GM23338 (cell line): ENCODE measurements around the gene TRAPPC2B. TPM values are rescaled to one million over a fixed set of nuclear protein-coding genes. Genes with fewer than 3 reads are reported as not detected.

ENCODE experiments used
- ATAC-seq: fragments of 200-7000 bp; cut with Tn5 transposase; 3 replicates; pipeline ENCODE4 v1.9.1; 2020
- DNase-seq: peaks from one replicate; pipeline ENCODE4 v3.0.0-alpha.2; 2015; ENCODE audit warnings: low spot score
- H2AFZ ChIP-seq: fragments of 200-600 bp; sonication (generic); 2 replicates; pipeline ENCODE4 v1.8.0; 2016; ENCODE audit warnings: antibody characterized with exemption, mild to moderate bottlenecking, moderate library complexity
- H3F3A ChIP-seq: fragments of 200-600 bp; sonication (generic); replicated peaks from 2 replicates; pipeline ENCODE4 v1.8.0; 2017; ENCODE audit warnings: antibody characterized with exemption, mixed run types, low read depth
- H3K27ac ChIP-seq: fragments of 200-600 bp; sonication (generic); 2 replicates; pipeline ENCODE4 v1.6.1; 2016; ENCODE audit warnings: low read depth
- H3K27me3 ChIP-seq: fragments of 200-600 bp; sonication (generic); 2 replicates; pipeline ENCODE4 v1.8.0; 2016; ENCODE audit warnings: mild to moderate bottlenecking, mixed run types, moderate library complexity; ENCODE audit not compliant: insufficient read depth
- H3K36me3 ChIP-seq: fragments of 200-600 bp; sonication (generic); 2 replicates; pipeline ENCODE4 v1.8.0; 2016; ENCODE audit warnings: mild to moderate bottlenecking; ENCODE audit not compliant: insufficient read depth
- H3K4me1 ChIP-seq: fragments of 200-600 bp; sonication (generic); 2 replicates; pipeline ENCODE4 v1.8.0; 2016; ENCODE audit warnings: mild to moderate bottlenecking, moderate library complexity; ENCODE audit not compliant: insufficient read depth
- H3K4me2 ChIP-seq: fragments of 200-600 bp; sonication (generic); 2 replicates; pipeline ENCODE4 v1.7.1; 2017; ENCODE audit warnings: mixed run types
- H3K4me3 ChIP-seq: fragments of 200-600 bp; sonication (generic); 2 replicates; pipeline ENCODE4 v1.6.1; 2016; ENCODE audit warnings: mixed run types
- H3K79me2 ChIP-seq: fragments of 200-600 bp; sonication (generic); replicated peaks from 2 replicates; pipeline ENCODE4 v1.8.0; 2017; ENCODE audit warnings: mild to moderate bottlenecking; ENCODE audit not compliant: insufficient read depth
- H3K9me2 ChIP-seq: fragments of 200-600 bp; sonication (generic); 2 replicates; pipeline ENCODE4 v1.8.0; 2017; ENCODE audit not compliant: insufficient read depth
- H4K20me1 ChIP-seq: fragments of 200-600 bp; sonication (generic); replicated peaks from 2 replicates; pipeline ENCODE4 v1.8.0; 2017; ENCODE audit warnings: mild to moderate bottlenecking; ENCODE audit not compliant: insufficient read depth
- H3K27ac Mint-ChIP-seq: 2 replicates; pipeline ENCODE4 v1.8.0; 2020; ENCODE audit warnings: inconsistent platforms, mild to moderate bottlenecking, moderate library complexity, mixed read lengths
- H3K27me3 Mint-ChIP-seq: 3 replicates; pipeline ENCODE4 v1.8.0; 2022; ENCODE audit warnings: low read depth, mild to moderate bottlenecking, moderate library complexity, mixed read lengths, inconsistent platforms; ENCODE audit not compliant: insufficient read depth, poor library complexity
- H3K36me3 Mint-ChIP-seq: 3 replicates; pipeline ENCODE4 v1.8.0; 2021; ENCODE audit warnings: low read depth, mild to moderate bottlenecking, inconsistent platforms, moderate library complexity, mixed read lengths
- H3K4me1 Mint-ChIP-seq: 3 replicates; pipeline ENCODE4 v1.8.0; 2020; ENCODE audit warnings: mild to moderate bottlenecking, inconsistent platforms, mixed read lengths
- H3K4me3 Mint-ChIP-seq: 3 replicates; pipeline ENCODE4 v1.8.0; 2021; ENCODE audit warnings: moderate library complexity, mild to moderate bottlenecking, inconsistent platforms, mixed read lengths
- H3K9me3 Mint-ChIP-seq: 3 replicates; pipeline ENCODE4 v1.8.0; 2020; ENCODE audit warnings: moderate library complexity, mild to moderate bottlenecking, inconsistent platforms, mixed read lengths
- CREB1 ChIP-seq: fragments of 250-450 bp; sonication (Bioruptor Pico); IDR thresholded peaks from 2 replicates; pipeline ENCODE4 v1.5.0; 2020; ENCODE audit warnings: low read depth, mild to moderate bottlenecking, moderate library complexity
- CTCF ChIP-seq, 2 experiments: fragments of 200-600 bp in 1 of 2; sonication (generic) in 1 of 2; conservative IDR thresholded peaks; 2 replicates each; pipeline versions ENCODE4 v1.5.1 to v1.6.1; 2016 to 2017; ENCODE audit warnings: antibody characterized with exemption in 2 of 2, low read depth in 2 of 2, mild to moderate bottlenecking in 2 of 2, moderate library complexity in 1 of 2
- ETS1 ChIP-seq: IDR thresholded peaks from 2 replicates; pipeline ENCODE4 v1.6.1; 2016; ENCODE audit warnings: antibody characterized with exemption
- EZH2 ChIP-seq: fragments of 200-600 bp; sonication (generic); IDR thresholded peaks from one replicate; pipeline ENCODE4 v1.8.0; 2017; ENCODE audit warnings: antibody characterized with exemption, mild to moderate bottlenecking, low read depth; ENCODE audit not compliant: unreplicated experiment
- EZH2phosphoT487 ChIP-seq: fragments of 200-600 bp; sonication (generic); IDR thresholded peaks from one replicate; pipeline ENCODE4 v1.8.1; 2018; ENCODE audit warnings: antibody characterized with exemption; ENCODE audit not compliant: unreplicated experiment
- JUNB ChIP-seq: IDR thresholded peaks from one replicate; pipeline ENCODE4 v1.6.1; 2016; ENCODE audit warnings: antibody characterized with exemption; ENCODE audit not compliant: unreplicated experiment
- NANOG ChIP-seq: IDR thresholded peaks from 2 replicates; pipeline ENCODE4 v1.6.1; 2016; ENCODE audit warnings: antibody characterized with exemption, borderline replicate concordance
- POLR2AphosphoS5 ChIP-seq: IDR thresholded peaks from 2 replicates; pipeline ENCODE4 v1.6.1; 2016; ENCODE audit warnings: antibody characterized with exemption, low read depth
- STAT1 ChIP-seq: IDR thresholded peaks from one replicate; pipeline ENCODE4 v1.6.1; 2016; ENCODE audit warnings: antibody characterized with exemption; ENCODE audit not compliant: unreplicated experiment
- ZNF114 ChIP-seq: fragments of 250-450 bp; sonication (Bioruptor Pico); IDR thresholded peaks from 2 replicates; pipeline ENCODE4 v1.5.0; 2020; ENCODE audit warnings: mild to moderate bottlenecking, moderate library complexity
- polyA plus RNA-seq: library from polyadenylated mRNA; unstranded; fragments of >200 nt; fragmentation: Nextera tagmentation; extraction: Ambion mirVana; gene quantifications from 2 replicates; pipeline ENCODE4 v1.2.1, GENCODE V29; 2016
- total RNA-seq: library from RNA; depleted of rRNA; stranded (reverse); fragments of >200 nt; shearing (Covaris generic); gene quantifications from 2 replicates; pipeline ENCODE4 v1.2.3, GENCODE V29; 2014

Gene TRAPPC2B
- total and polyA plus RNA-seq, 2 experiments from 2014 or later = 17.1 to 55.2 TPM

GRCh38 chr19:57348136-57348535, 15.2 kb upstream of the TRAPPC2B start (continued):
- TF ChIP-seq ZNF114 (CRISPR knock-in tag) = no peak
- no peak for TF ChIP-seq EZH2phosphoT487
- no peak for TF ChIP-seq NANOG
- TF ChIP-seq EZH2 = no peak
- no peak for TF ChIP-seq POLR2AphosphoS5
- no peak for TF ChIP-seq JUNB

DNA sequence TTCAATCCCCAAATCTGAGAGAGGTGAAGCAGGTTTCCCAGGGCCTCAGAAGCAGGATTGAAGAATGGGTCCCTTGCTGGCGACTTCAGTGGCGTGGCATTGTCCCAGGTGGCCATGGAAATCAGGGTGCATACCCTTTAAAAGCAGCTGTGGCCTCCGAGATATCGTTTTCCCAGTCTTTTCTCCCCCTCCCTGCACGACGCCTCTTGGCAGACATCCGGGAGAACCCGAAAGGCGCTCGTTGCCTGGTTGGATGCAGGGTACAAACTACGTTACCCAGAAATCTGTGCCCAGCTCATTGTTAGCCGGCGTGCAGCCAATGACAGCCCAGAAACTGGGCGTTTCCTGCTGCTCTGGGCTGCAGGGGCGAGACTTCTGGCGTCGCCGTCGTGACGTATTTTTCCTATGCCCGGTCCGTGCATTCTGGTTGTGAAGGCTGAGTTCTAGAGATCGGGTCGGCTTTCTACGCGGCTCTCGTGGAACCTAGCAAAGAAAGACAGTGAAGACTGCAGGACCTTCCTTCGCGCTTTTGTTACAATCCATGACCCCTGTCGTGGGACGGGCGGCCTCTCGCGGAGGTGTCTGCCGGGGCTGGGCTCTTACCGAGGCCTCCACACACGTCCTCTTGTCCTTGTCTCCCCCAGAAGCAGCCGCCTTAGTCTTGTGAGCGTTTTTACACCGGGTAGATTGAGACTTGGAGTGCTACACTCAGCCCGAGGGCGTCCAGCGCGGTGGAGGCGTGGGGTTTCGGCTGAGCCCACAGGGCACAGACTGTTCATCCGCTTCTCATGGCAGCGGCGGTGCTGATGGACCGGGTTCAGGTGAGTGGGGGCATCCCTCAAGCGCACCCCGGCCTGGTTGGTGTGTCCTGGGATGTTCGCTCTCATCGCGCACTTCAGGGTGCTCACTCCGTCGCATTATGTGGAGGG, 12.2 kb upstream of the TRAPPC2B start, which contains the start of gene ZNF304:
ZNF304 (plus strand) TSS at position 395 of the 929 bp plus-strand sequence; CDS start at position 789, 394 bp downstream.
- Histone ChIP-seq H3K4me2 (peak within 1 kb of the TSS; percentile 98), H3K4me3 (peak within 1 kb of the TSS; percentile 98), H3K79me2 (peaks cover 28% of the 10 kb centered on the region), H3K27me3 (no peaks in the 10 kb centered on the region), H3K27ac (no peak within 1 kb of the TSS), H3K9me2 (no peaks in the 10 kb centered on the region), H2AFZ (peak within 1 kb of the TSS; percentile 96), H3K4me1 (peaks cover 13% of the 10 kb centered on the region), H3F3A (no peaks in the 10 kb centered on the region), H4K20me1 (0 out of 2 replicates have a peak, but pooled peaks cover 2% of the 10 kb centered on the region), H3K36me3 (no peaks in the 10 kb centered on the region; the same call in 1 of the 2 replicates)
- H3K4me1 Mint-ChIP-seq = peaks cover 13% of the 10 kb centered on the region
- ATAC-seq (peak; percentile 100), DNase-seq (peak; percentile 98)
- H3K27me3 Mint-ChIP-seq = peaks cover 16% of the 10 kb centered on the region
- peak within 1 kb of the TSS; percentile 97 for H3K27ac Mint-ChIP-seq
- H3K9me3 Mint-ChIP-seq = no peaks in the 10 kb centered on the region; the same call in 2 of the 3 replicates
- TF ChIP-seq STAT1 (no peak), NANOG (no peak), CREB1 (CRISPR knock-in tag) (peak; percentile 95), POLR2AphosphoS5 (peak; percentile 69), ETS1 (peak; percentile 90)
- peaks cover 23% of the 10 kb centered on the region for H3K36me3 Mint-ChIP-seq
- H3K4me3 Mint-ChIP-seq = peak within 1 kb of the TSS; percentile 99

- Mint-ChIP-seq H3K27ac (peak overlapping the region; percentile 95), H3K36me3 (peaks cover 30% of the 10 kb centered on the region), H3K4me1 (peaks cover 13% of the 10 kb centered on the region), H3K4me3 (peak overlapping the region; percentile 99), H3K27me3 (peaks cover 13% of the 10 kb centered on the region), H3K9me3 (no peaks in the 10 kb centered on the region; the same call in 2 of the 3 replicates)
- DNase-seq (peak; percentile 19), ATAC-seq (peak; percentile 8)
- peak overlapping the region; percentile 98 for H3K4me3 ChIP-seq
- peaks cover 13% of the 10 kb centered on the region for H3K4me1 ChIP-seq
- TF ChIP-seq EZH2phosphoT487 (no peak), JUNB (no peak), CTCF (conservative IDR thresholded peaks at IDR 0.05; ENCODE audit: low read depth in 2 of 2) (no peak)
- H3K79me2 ChIP-seq = peaks cover 28% of the 10 kb centered on the region
- H3F3A ChIP-seq = no peaks in the 10 kb centered on the region
- H3K36me3 ChIP-seq = no peaks in the 10 kb centered on the region; the same call in 1 of the 2 replicates
- 0 out of 2 replicates have a peak, but pooled peaks cover 2% of the 10 kb centered on the region for H4K20me1 ChIP-seq
- no peaks in the 10 kb centered on the region for H3K9me2 ChIP-seq
- H3K27me3 ChIP-seq = no peaks in the 10 kb centered on the region
- peak overlapping the region; percentile 78; the same call in 1 of the 2 replicates for H2AFZ ChIP-seq
- no peak overlapping the region for H3K27ac ChIP-seq
- peak overlapping the region; percentile 98 for H3K4me2 ChIP-seq
Measured at GRCh38 chr19:57351867-57352266, 11.5 kb upstream of the TRAPPC2B start.
